GM12801 (cell line): ENCODE data around the gene ZDHHC21.

Source experiments
- CTCF ChIP-seq: IDR thresholded peaks from one replicate; pipeline ENCODE4 v1.5.1; 2011; ENCODE audit warnings: control low read depth; ENCODE audit not compliant: insufficient read length; ENCODE audit errors: extremely low read depth

ZDHHC21 gene

GRCh38 chr9:14693251-14693861, at the start of gene ZDHHC21:
TSS of gene ZDHHC21 (minus strand) at chr9:14693432. CDS start at chr9:14674340, 19,092 bp downstream.
- TF ChIP-seq CTCF = no peak

GRCh38 chr9:14741369-14741768, 48.1 kb upstream of the ZDHHC21 start:
- TF ChIP-seq CTCF = no peak

- TF ChIP-seq CTCF = no peak
Measured at GRCh38 chr9:14733133-14733532, 39.9 kb upstream of the ZDHHC21 start.

- no peak for TF ChIP-seq CTCF
Measured at GRCh38 chr9:14731294-14731981, 38.2 kb upstream of the ZDHHC21 start.

GRCh38 chr9:14730461-14730898, 37.2 kb upstream of the ZDHHC21 start:
- TF ChIP-seq CTCF = no peak

GRCh38 chr9:14723301-14723700, 30.1 kb upstream of the ZDHHC21 start:
- no peak for TF ChIP-seq CTCF

GRCh38 chr9:14722391-14723035, 29.3 kb upstream of the ZDHHC21 start, which contains the start of gene CER1:
TSS of gene CER1 (minus strand) at chr9:14722733. CDS start at chr9:14722672, 61 bp downstream.
- TF ChIP-seq CTCF = no peak
